Lower leg skin (tissue), 3 donors: ENCODE data around the gene HEPACAM.

Source experiments
- POLR2A ChIP-seq, 2 donors: fragments of 450-650 bp; IDR thresholded peaks; one replicate each; pipeline ENCODE4 v1.6.1; 2016 to 2017; ENCODE audit warnings: antibody characterized with exemption in 2 of 2, mild to moderate bottlenecking in 1 of 2, moderate library complexity in 1 of 2
- TF ChIP-seq, protein P1 (sequence below), 3 donors: fragments of 450-650 bp; IDR thresholded peaks; one replicate each; pipeline ENCODE4 v1.5.1; 2016; ENCODE audit warnings: antibody characterized with exemption in 3 of 3, mild to moderate bottlenecking in 3 of 3, moderate library complexity in 2 of 3

DNA sequence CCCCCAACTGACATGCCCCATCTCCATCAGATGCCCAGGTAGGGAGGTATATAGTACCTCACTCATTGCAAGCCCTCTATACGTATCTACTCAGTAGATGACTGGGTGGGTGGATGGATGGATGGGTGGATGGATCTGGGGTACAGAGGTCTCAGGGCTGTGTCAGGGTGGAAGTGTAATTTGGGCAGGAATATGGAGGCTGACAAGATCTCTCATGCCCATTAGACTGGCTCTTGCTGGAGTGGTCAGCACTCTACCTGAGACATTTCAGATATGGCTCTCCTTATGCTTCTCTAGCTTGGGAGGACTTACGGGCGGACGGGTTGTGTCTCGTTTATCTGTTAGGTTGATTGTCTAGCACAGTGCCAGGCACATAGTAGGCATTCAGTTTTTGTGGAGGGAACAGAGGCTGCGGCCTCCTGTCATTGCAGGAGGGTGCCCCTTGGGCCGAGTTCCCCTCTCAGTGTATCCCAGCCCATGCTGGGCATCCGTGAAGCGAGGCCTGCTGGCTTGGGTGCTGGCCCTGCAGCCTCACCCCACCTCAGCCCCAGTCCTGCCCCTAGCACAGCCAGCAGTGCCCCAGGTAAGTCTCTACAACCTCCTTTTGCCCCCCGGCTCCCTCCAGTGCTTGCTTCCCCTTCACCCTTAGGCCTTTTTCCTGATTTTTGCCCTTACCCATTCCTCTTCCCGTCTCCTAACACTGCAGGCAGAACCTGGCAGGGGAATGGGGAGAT, 56.9 kb downstream of the HEPACAM start:
- TF ChIP-seq, protein P1, sequence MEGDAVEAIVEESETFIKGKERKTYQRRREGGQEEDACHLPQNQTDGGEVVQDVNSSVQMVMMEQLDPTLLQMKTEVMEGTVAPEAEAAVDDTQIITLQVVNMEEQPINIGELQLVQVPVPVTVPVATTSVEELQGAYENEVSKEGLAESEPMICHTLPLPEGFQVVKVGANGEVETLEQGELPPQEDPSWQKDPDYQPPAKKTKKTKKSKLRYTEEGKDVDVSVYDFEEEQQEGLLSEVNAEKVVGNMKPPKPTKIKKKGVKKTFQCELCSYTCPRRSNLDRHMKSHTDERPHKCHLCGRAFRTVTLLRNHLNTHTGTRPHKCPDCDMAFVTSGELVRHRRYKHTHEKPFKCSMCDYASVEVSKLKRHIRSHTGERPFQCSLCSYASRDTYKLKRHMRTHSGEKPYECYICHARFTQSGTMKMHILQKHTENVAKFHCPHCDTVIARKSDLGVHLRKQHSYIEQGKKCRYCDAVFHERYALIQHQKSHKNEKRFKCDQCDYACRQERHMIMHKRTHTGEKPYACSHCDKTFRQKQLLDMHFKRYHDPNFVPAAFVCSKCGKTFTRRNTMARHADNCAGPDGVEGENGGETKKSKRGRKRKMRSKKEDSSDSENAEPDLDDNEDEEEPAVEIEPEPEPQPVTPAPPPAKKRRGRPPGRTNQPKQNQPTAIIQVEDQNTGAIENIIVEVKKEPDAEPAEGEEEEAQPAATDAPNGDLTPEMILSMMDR (IDR thresholded peaks at IDR 0.05): no peak
- TF ChIP-seq POLR2A (IDR thresholded peaks at IDR 0.05): no peak
